ENCODE data around the gene CDK11B.
A peak's percentile ranks its signal among the peaks of the same experiment; 100 is the strongest.
"Not testable (repeated sequence)": the region's sequence is repeated elsewhere in the genome, so short reads cannot be mapped to it uniquely, and the experiment has no call there.

The CDK11B gene

DNA sequence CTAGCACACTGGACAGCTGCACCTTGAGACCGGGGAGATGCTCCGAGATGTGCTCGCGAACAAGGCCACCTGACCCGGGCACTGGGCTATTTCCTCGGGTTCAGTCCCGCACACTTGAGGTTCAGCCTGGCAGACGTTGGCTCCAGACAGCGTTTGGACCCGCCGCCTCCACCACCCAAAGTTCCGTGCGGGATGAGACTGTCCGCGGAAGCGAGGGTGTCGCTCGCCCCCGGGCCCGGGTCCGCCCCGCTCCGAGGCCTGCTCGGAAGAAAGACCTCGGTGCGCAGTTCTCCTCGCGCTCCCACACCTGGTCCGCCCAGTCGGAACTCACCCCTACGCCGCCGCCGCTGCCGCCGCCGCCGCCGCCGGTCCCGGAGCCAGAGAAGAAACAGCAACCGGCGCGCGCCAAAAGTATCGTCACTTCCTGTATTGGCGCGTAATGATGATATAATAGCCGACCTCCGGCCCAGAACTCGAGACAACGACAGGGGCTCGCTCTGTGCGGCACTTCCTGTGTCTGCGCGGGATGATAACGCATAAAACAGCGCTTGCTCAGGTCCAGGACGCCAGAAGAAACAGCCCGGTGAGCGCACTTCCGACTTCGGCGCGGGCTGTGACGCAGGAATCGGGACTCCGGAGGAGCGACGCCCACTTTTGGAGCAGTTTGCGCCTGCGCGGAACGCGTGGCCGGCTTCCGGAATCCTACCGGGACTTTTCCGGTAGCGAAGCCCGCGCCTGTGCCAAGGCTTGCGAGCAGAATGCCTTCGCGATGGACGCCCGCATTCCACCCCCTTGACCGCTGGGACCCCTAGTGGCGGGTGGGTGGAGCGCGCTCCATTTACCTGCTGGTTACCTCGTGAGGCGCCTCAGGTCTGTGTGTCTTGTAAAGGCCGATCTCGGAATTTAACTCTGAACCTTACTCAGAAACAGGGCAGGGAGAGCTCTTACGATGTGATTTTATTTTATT is at the start of gene CDK11B:
TSS of gene CDK11B (minus strand) at position 422 of the 967 bp plus-strand sequence. CDS start 1,519 bp downstream, outside the sequence.
- DNase-seq = peak; percentile 98

DNA sequence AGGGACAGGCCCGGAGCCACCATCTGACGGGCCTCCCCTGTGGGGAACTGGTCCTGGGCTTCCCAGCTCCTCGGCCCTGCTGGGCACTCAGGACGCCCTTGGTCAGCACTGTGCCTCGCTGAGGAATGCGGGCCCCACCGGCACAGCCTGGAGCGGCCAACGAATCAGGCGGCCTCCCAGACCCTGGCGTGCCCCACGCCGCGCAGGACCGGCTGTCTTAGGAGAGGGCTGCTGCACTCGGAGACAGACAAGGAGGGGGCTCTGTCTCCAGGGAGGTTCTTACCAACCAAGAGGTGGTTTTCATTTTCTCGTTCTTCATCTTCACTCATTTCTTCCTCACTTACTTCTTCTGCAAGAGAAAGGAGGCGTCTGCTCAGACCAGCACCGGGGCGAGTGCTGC is 49.1 kb upstream of the CDK11B start:
- not testable (repeated sequence) for DNase-seq

DNA sequence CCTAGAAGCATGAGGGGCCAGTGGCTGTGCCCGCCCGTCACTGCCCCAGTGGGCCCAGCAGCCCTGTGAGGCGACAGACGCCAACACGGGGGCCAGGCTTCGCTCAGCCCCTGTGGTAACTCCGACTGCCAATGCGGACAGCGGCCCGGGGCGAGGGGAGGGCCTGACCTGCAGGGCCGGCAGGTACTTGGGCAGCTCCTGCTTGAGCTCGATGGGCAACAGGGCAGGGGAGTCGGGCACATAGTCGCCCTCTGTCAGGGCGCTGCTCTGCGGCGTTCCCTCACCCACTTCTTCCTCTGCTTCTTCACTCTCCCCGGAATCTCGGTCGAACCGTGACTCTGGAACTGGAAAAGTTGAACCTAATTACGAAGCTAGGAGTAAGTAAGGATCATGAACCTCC is 48.4 kb upstream of the CDK11B start:
- DNase-seq = not testable (repeated sequence)

- not testable (repeated sequence) for DNase-seq
Observed at GRCh38 chr1:1705623-1706022, 46.8 kb upstream of the CDK11B start.

GRCh38 chr1:1704284-1704957 is 45.6 kb upstream of the CDK11B start:
- DNase-seq = not testable (repeated sequence)

DNA sequence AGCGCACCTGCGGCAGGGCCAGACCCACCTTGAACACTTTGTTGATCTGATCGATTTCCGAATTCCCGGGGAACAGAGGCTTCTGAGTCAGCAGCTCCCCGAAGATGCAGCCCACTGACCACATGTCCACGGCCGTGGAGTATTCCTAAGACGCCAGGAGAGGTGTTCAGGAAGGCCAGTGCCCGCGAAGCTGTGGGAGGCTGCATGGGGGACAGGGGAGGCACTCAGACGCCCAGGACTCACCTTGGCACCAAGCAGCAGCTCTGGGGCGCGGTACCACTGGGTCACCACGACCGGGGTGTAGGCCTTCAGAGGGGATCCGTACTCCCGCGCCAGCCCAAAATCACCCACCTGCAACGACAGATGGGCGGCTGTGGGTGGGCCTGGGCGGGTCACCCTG is 45.0 kb upstream of the CDK11B start:
- no peak for DNase-seq

DNA sequence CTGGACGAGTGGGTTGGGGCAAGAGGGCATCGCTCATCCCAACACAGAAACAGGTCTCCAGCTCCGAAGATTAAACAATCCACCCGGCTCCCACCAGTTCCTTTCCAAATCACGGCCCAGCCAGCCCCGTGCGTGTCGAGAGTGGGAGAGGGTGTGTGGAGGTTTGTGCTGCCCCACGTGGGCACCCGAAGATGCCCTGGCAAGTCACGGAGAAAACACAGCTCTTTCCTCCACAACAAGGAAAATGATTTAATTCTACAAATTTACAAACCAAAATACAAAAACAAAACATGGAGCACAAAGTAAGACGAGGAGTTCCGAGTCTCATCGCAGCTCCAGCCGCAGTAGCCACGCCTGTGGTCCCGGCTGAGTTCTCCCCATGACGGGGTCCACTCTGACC is 43.7 kb upstream of the CDK11B start:
- not testable (repeated sequence) for DNase-seq

DNA sequence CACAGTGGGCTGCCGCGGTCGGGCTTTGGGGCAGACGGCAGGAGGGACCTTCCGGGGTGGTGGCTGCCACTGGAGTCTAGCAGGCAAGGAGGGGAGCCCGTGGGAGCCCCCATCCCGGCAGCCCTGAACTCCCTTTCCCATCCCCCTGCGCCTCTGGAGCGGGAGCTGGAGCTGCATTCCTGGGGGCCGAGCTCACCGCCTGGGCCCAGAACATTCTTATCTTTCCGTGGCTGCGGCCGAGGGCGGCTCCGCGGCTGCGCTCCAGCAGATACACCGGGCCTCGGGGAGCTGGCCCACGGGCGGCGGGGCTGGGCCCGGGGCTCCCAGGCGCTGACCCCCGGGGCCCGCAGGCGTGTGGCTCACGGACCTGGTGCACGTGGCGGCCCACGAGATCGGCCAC is 41.8 kb upstream of the CDK11B start:
- DNase-seq = not testable (repeated sequence)

- not testable (repeated sequence) for DNase-seq
Observed at GRCh38 chr1:1700067-1700466, 41.3 kb upstream of the CDK11B start.

- DNase-seq = not testable (repeated sequence)
Observed at GRCh38 chr1:1699061-1699460, 40.3 kb upstream of the CDK11B start.

DNA sequence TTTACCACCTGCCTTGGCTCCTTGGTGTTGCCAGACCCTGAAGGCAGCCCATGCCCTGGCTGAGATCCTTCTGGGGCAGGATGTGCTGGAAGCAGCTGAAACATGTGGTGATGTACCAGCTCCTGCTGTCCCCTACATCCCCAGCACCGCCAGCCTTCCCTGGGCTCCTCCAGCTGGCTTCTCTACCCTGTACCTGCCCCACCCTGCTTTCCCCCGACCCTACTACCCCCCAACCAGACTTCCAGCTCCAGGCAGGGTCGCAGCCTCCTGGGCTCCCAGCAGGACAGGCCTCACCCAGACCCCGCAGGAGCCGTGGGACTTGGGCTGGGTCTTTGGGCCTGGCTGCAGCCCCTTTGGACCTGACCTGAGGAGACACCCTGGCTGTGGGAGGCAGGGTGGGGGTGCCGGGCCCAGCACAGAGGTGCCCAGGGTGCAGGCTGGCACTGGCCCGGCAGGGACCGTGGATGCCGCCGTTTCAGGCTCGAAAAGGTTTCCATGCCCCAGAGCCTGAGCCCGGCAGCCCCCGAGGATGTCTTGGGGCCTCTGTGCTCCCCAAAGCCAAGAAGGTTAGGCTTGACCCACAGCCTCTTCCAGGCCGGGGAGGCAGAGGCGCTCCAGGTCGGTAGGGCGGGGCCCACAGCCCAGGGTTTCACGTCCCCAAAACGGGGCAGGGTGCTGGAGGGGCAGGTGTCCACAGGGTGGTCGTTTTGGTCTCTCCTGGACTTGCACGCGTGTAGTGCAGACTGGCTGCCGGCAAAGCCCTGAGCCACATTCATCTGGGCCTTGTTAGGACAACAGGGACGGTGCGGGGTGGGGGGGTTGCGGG is 38.8 kb upstream of the CDK11B start:
- not testable (repeated sequence) for DNase-seq

- DNase-seq = not testable (repeated sequence)
Observed at GRCh38 chr1:1696431-1697357, 37.9 kb upstream of the CDK11B start.

DNA sequence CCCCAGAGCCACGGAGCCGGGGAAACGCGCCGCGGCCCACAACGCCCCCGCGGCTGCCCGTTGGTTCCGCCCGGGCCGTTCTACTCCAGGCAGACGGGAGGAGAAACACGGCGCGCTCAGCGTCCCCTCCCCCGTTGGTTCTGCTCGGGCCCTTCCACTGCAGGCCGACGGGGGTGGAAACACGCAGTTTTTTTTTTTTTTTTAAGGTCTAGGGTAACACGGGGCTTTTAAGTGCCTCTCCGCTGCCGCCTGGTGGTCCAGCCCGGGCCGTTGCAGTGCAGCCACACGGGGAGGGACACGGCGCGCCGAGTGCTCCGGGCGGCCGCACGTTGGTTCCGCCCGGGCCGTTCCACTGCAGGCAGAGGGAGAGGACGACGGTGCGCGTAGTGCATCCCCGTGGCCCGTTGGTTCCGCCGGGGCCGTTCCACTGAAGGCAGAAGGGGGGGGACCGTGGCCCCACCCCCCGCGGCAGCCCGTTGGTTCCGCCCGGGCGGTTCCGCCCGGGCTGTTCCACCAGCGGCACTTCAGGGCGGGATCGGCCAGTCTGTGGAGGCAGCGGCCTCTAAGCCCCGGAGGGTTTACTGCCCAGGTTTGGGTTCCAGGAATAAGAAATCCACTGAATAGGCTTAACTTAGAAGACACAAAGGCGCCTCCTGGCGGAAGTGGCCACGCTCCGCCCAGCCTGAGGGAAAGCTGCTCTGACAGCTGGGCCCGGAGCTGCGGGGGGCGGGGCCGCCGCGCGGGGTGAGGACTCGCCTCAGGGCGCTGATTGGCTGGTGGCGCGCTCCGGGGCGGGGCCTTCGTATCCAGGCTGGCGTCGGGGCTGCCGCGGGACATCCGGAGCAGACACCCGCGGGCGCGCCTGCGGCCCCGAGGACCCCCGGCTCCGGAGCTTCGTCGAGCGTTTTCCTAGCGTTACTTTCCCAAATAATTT is 34.2 kb upstream of the CDK11B start, which contains the start of gene SLC35E2B:
TSS of gene SLC35E2B (minus strand) at position 82 of the 934 bp plus-strand sequence. CDS start 16,096 bp downstream, outside the sequence.
- DNase-seq = peak; percentile 91

GRCh38 chr1:1692324-1692713 is 33.5 kb upstream of the CDK11B start:
- DNase-seq = peak; percentile 70

GRCh38 chr1:1691443-1691842 is 32.6 kb upstream of the CDK11B start:
- not testable (repeated sequence) for DNase-seq

DNA sequence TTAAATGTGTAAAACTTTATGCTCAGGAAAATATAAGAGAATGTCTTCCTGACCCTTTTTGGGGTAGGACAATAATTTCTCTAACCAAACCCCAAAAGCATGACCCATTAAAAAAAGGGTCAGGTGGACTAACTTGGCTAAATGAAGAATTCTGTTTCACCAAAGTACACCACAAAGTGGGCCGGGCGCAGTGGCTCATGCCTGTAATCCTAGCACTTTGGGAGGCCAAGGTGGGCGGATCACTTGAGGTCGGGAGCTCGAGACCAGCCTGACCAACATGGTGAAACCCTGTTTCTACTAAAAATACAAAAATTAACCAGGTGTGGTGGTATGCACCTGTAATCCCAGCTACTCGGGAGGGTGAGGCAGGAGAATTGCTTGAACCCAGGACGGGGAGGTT is 30.7 kb upstream of the CDK11B start:
- not testable (repeated sequence) for DNase-seq

DNA sequence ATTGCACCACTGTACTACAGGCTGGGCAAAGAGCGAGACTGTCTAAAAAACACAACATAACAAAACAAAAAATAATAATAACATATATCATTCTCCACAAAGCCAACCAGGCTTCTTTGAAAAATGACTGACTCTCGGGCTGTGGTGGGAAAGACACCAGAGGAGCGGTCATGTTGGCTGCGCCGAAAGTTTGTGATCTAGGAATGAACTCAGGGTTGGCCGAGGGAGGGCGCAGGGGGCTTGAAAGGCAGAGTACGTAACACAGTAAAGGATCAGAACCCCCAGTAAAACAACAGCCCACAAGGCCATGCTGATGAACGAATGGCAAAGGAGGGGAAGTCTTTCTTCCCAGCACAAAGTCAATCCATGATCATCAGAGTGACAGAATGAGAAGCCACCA is 29.0 kb upstream of the CDK11B start:
- DNase-seq = no peak

DNA sequence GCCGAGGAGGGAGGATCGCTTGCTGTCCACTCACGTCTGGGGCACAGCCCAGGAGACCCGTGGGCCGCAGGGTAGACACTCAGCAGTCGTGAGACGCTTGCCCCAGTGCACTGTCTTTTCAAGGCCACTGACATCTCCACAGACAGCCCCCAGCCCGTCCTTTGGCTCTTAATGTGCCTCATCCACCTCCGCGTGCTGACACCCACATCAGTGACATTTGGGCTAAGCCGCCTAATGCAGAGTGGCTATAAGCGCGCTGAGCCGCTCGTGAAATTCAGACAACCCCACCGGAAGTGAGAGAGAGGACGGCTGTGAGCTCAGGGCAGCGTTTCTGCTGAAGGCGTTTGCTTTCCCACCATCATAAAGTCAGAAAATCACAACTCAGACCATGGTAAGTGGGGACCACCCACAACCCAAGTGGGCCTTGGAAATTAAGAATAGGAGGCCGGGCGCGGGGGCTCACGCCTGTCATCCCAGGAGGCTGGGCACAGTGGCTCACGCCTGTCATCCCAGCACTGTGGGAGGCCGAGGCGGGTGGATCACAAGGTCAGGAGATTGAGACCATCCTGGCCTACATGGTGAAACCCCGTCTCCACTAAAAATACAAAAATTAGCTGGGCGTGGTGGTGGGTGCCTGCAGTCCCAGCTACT is 25.4 kb upstream of the CDK11B start:
- DNase-seq = no peak

DNA sequence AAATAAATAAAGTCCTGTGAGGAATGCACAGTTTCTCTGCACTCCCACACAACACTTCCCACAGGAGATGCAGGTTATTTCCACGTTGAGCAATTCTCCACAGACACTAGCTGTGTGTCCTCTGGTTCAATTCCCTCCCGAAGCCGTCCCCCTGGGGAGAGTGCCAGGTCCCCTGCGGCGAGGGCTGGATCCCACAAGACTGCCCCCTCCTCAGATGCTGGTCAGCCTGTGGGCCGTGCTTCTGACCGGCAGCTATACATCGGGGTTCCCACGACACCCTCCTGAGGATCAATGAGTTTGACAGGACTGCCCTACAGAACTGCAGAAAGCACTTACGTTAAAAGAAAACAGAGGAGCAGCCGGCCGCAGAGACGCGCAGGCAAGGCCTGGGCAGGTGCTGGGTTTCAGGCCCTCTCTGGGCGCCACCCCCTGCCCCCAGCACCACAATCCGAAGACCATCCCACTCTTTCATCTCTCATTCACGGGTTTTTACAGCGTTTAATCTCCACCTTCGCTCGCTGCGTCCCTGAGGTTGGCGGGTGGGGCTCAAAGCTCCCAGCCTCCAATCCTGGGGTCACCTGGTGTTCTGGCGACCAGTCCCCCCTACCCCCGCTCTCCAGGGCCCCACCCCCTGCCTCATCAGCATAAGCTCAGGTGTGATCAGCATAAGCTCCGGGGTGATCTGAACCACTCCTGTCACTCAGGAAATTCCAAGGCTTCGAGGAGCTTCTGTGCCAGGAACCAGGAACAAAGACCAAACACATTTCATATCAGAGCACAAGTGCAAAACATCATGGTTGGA is 24.5 kb upstream of the CDK11B start:
- no peak for DNase-seq

All from stimulated activated CD4-positive, alpha-beta T cell treated with anti-CD3 and anti-CD28 coated beads, Interleukin-12 subunit alpha, Interleukin-12 subunit beta, amount 100 ng/mL, for 4 hours (primary cell).